ENCODE measurements around the gene CLDN19.

- TF ChIP-seq EZH2 (IDR thresholded peaks at IDR 0.05): no peak
- no peak for TF ChIP-seq CTCF (IDR thresholded peaks at IDR 0.05 in 2 of 3, conservative IDR thresholded peaks at IDR 0.05 in 1 of 3; ENCODE audit: borderline replicate concordance in 1 of 3, insufficient read depth in 1 of 3, low read depth in 2 of 3, low read length in 2 of 3)
- TF ChIP-seq EGR1 (IDR thresholded peaks at IDR 0.05; ENCODE audit: low read depth): no peak
- TF ChIP-seq, protein P1, sequence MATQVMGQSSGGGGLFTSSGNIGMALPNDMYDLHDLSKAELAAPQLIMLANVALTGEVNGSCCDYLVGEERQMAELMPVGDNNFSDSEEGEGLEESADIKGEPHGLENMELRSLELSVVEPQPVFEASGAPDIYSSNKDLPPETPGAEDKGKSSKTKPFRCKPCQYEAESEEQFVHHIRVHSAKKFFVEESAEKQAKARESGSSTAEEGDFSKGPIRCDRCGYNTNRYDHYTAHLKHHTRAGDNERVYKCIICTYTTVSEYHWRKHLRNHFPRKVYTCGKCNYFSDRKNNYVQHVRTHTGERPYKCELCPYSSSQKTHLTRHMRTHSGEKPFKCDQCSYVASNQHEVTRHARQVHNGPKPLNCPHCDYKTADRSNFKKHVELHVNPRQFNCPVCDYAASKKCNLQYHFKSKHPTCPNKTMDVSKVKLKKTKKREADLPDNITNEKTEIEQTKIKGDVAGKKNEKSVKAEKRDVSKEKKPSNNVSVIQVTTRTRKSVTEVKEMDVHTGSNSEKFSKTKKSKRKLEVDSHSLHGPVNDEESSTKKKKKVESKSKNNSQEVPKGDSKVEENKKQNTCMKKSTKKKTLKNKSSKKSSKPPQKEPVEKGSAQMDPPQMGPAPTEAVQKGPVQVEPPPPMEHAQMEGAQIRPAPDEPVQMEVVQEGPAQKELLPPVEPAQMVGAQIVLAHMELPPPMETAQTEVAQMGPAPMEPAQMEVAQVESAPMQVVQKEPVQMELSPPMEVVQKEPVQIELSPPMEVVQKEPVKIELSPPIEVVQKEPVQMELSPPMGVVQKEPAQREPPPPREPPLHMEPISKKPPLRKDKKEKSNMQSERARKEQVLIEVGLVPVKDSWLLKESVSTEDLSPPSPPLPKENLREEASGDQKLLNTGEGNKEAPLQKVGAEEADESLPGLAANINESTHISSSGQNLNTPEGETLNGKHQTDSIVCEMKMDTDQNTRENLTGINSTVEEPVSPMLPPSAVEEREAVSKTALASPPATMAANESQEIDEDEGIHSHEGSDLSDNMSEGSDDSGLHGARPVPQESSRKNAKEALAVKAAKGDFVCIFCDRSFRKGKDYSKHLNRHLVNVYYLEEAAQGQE (IDR thresholded peaks at IDR 0.05; ENCODE audit: low read depth): no peak
- no peak for TF ChIP-seq EZH2phosphoT487 (IDR thresholded peaks at IDR 0.05; ENCODE audit: borderline replicate concordance)
- TF ChIP-seq YY1 (IDR thresholded peaks at IDR 0.05; ENCODE audit: extremely low read depth, insufficient replicate concordance, low read depth, low read length): no peak
- no peak for TF ChIP-seq ZNF274 (IDR thresholded peaks at IDR 0.05; ENCODE audit: low read depth, low read length)
- TF ChIP-seq POLR2AphosphoS5 (IDR thresholded peaks at IDR 0.05; ENCODE audit: low read depth, low read length): no peak
- TF ChIP-seq POLR2A (IDR thresholded peaks at IDR 0.05; ENCODE audit: borderline replicate concordance, extremely low read depth, insufficient read depth, insufficient read length): no peak
- TF ChIP-seq ELF1 (IDR thresholded peaks at IDR 0.05; ENCODE audit: borderline replicate concordance, low read depth): no peak
- TF ChIP-seq SRF (IDR thresholded peaks at IDR 0.05; ENCODE audit: low read depth): no peak
Observed at GRCh38 chr1:42721926-42722325, 18.1 kb downstream of the CLDN19 start.
